ENCODE measurements around the gene MTO1.
"Not testable (repeated sequence)": the region's sequence is repeated elsewhere in the genome, so short reads cannot be mapped to it uniquely, and the experiment has no call there.

- TF ChIP-seq EP300, CTCF (IDR thresholded peaks at IDR 0.05): not testable (repeated sequence)
Observed at GRCh38 chr6:73555380-73555949, 93.9 kb downstream of the MTO1 start.
